ENCODE results near the gene CIRBP.

CIRBP gene

DNA sequence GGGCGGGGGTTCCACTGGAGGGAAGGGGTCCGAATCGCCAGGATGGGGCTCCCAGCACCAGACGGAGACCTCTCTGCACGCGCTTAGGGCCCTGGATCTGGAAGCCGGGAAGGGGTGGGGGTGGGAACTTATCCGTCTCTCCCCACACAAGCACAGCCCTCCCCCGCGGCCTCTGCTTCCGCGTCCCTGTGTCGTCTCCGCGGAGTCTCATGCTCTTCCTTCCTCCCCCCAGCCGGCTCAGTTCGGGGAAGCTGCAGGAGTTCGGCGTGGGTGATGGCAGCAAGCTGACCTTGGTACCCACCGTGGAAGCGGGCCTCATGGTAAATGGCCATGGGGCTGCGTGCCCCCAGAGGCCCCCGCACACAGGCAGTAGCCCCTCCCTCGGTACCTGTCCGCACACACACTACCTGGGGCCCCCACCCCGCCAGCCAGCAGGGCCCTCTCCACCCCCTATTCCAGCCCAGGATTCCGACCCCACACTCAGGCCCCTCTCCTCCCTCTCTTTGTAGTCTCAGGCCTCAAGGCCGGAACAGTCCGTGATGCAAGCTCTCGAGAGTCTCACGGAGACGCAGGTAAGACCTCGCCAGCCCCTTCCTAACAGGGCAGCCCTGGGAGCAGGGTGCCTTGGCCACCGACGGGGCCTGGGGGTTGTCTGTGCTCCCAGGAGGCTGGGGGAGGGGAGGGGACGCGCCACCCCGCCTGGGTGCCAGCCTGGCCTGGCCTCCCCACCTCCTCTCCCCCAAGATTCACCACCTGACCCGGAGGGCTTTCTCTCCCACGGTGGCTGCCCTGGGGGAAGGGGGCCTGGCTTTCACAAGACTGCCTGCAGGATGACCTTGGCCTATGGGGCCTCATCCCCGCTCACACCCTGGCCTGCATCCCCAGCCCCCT lies 17.6 kb upstream of the CIRBP start:
- peak; percentile 78 for DNase-seq (ENCODE audit: low read depth)
- TF ChIP-seq, protein P1, sequence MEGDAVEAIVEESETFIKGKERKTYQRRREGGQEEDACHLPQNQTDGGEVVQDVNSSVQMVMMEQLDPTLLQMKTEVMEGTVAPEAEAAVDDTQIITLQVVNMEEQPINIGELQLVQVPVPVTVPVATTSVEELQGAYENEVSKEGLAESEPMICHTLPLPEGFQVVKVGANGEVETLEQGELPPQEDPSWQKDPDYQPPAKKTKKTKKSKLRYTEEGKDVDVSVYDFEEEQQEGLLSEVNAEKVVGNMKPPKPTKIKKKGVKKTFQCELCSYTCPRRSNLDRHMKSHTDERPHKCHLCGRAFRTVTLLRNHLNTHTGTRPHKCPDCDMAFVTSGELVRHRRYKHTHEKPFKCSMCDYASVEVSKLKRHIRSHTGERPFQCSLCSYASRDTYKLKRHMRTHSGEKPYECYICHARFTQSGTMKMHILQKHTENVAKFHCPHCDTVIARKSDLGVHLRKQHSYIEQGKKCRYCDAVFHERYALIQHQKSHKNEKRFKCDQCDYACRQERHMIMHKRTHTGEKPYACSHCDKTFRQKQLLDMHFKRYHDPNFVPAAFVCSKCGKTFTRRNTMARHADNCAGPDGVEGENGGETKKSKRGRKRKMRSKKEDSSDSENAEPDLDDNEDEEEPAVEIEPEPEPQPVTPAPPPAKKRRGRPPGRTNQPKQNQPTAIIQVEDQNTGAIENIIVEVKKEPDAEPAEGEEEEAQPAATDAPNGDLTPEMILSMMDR (IDR thresholded peaks at IDR 0.05; ENCODE audit: insufficient read depth, low read depth, low read length, missing control alignments): no peak
- H3K4me3 ChIP-seq (ENCODE audit: low read depth, low read length): peak overlapping the region; percentile 61

DNA sequence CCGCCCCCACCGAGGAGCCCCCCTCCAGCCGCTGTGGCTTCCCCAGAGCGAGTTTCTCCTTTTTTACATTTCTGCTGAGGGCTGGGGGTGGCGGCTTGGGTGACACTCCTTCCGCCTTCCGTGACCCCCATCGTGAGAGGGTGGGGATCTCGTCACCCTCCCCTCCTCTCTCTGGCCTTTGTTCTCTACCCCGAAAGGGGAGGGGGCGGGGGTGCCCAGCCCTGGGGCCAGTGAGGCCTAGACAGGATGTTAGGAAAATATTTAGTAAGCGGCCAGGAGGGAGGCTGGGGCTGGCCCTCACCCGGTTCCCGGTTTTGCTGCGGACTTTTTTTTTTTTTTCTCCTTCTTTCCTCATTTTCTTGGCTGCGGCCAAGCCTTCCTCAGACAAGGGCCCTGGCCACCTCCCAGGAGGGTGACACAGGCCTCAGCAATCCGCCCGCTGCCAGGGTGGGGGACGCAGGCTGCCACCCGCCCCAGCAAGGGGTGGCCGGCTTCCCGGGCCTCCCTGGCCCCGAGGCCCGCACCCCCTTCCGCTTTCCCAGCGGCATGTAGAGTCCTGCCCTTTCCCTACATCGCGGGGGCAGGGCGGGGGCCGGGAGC lies 16.8 kb upstream of the CIRBP start:
- peak overlapping the region; percentile 61 for H3K4me3 ChIP-seq (ENCODE audit: low read depth, low read length)
- TF ChIP-seq, protein P1 (IDR thresholded peaks at IDR 0.05; ENCODE audit: insufficient read depth, low read depth, low read length, missing control alignments): no peak
- peak; percentile 78 for DNase-seq (ENCODE audit: low read depth)

DNA sequence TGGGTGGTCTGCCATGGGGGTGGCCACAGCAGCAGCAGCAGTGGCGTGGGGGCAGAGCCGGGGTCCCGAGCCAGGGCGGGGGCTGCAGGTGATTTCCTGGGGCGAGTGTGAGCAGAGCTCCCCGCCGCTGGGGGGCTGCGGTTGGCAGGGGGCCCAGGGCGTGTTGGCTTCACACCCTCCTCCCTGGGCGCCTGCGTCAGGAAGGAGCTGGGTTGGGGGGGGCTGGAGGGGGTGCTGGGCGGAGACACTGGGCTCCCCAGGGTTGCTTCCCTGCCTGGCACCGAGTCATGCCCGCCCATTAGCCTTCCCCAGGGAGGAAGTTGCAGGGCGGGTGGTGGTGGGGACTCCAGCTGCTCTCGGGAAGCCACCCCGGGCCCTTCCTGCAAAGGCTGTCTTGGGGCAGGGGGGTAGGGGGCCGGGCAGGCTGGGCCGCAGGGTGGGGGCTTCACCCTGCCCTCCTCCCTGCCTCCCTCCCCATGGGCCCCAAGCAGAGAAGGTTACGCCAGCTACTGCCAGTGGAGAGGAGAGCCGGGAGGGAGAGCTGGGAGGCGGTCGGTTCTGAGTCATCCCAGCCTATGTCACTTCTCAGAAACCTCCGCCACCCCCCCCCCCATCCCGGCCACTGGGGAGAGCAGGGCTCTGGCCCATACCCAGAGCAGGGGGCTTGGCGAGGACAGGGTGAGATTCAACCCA lies 16.2 kb upstream of the CIRBP start:
- peak; percentile 80 for DNase-seq (ENCODE audit: low read depth)
- H3K4me3 ChIP-seq (ENCODE audit: low read depth, low read length): peak overlapping the region; percentile 61
- TF ChIP-seq, protein P1 (IDR thresholded peaks at IDR 0.05; ENCODE audit: insufficient read depth, low read depth, low read length, missing control alignments): peak; percentile 6

DNA sequence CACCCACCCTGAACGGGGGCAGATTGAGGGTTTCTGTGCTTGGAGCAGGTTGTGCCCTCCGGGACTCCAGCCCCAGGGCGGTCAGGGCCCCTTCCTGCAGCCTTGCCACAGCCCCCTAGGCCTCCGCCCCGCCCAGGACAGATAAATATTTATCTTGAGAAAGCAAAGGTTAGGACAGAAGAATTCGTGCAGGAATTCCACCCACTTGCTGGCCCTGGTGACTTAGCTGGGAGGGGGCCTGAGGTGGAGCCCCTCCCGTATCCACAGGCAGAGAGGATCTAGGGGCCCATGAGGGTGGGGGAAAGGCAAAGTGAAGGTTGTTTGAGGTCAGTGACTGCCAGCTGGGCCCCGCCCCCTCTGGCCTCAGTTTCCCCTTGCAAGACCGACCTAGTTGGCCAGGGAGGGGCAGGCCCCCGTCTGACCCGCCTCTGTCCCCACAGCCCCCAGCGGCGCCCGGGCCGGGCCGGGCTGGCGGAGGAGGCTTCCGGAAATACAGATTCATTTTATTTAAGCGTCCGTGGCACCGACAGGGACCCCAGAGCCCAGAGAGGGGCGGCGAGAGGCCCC lies 15.5 kb upstream of the CIRBP start:
- DNase-seq (ENCODE audit: low read depth): no peak
- TF ChIP-seq, protein P1 (IDR thresholded peaks at IDR 0.05; ENCODE audit: insufficient read depth, low read depth, low read length, missing control alignments): no peak
- peak overlapping the region; percentile 61 for H3K4me3 ChIP-seq (ENCODE audit: low read depth, low read length)

DNA sequence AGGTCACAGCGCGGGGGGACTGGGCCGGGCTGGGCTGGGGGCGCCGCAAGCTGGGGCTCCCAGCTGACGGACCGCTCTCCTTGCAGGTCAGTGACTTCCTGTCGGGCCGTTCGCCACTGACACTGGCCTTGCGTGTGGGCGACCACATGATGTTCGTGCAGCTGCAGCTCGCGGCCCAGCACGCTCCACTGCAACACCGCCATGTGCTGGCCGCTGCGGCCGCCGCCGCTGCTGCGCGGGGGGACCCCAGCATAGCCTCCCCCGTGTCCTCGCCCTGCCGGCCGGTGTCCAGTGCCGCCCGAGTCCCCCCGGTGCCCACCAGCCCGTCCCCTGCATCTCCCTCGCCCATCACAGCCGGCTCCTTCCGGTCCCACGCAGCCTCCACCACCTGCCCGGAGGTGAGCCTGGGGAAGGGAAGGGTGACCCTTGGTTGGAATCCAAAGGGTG lies 15.0 kb upstream of the CIRBP start:
- TF ChIP-seq, protein P1 (IDR thresholded peaks at IDR 0.05; ENCODE audit: insufficient read depth, low read depth, low read length, missing control alignments): no peak

DNA sequence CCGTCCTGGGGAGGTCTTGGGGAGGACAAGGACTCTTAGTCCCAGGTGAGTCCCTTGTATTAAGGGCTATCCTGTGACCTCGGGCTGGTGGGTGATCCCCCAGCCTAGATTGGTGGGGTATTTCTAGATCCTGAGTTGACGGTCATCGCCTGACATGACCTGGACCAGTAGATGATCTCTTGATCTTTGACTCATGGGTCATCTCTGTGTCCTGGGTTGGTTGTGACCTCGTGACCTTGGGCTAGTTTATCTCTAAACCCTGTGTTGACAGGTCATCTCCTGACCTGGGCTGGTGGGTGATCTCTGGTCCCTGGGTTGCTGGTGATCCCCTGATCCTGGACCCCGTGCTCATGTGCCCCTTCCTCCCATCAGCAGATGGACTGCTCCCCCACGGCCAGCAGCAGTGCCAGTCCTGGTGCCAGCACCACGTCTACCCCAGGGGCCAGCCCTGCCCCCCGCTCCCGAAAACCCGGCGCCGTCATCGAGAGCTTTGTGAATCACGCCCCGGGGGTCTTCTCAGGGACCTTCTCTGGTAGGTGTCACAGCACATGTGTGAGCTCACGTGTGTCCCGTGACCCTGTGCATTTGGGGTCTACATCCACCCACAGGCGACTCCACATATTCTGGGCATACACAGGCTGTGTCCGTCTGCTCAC lies 14.5 kb upstream of the CIRBP start:
- H3K4me3 ChIP-seq (ENCODE audit: low read depth, low read length): no peak overlapping the region
- no peak for DNase-seq (ENCODE audit: low read depth)
- TF ChIP-seq, protein P1 (IDR thresholded peaks at IDR 0.05; ENCODE audit: insufficient read depth, low read depth, low read length, missing control alignments): no peak

More for the DNA sequence above, 15.0 kb upstream of the CIRBP start:
- H3K4me3 ChIP-seq (ENCODE audit: low read depth, low read length): no peak overlapping the region
- DNase-seq (ENCODE audit: low read depth): no peak
